H9 (cell line): ENCODE measurements around the gene ABCB11. TPM values are rescaled to one million over a fixed set of nuclear protein-coding genes. Genes with fewer than 3 reads are reported as not detected.
A peak's percentile ranks its signal among the peaks of the same experiment; 100 is the strongest.

Experiments
- DNase-seq: peaks from one replicate; pipeline ENCODE4 v3.0.0-alpha.2; 2017
- H2AFZ ChIP-seq: one replicate; pipeline ENCODE4 v1.6.1; 2013; ENCODE audit warnings: mild to moderate bottlenecking, low read length, control low read depth, moderate library complexity
- H2AK5ac ChIP-seq: 2 replicates; pipeline ENCODE4 v1.6.1; 2013; ENCODE audit warnings: low read length, control low read depth, mixed read lengths; ENCODE audit not compliant: insufficient read length
- H2BK120ac ChIP-seq: one replicate; pipeline ENCODE4 v1.6.1; 2013; ENCODE audit warnings: low read depth, mild to moderate bottlenecking, low read length, control low read depth, inconsistent platforms; ENCODE audit not compliant: poor library complexity, severe bottlenecking
- H2BK12ac ChIP-seq: 2 replicates; pipeline ENCODE4 v1.6.1; 2013; ENCODE audit warnings: low read length, control low read depth, mixed read lengths, low read depth; ENCODE audit not compliant: insufficient read length
- H2BK15ac ChIP-seq: 2 replicates; pipeline ENCODE4 v1.6.1; 2013; ENCODE audit warnings: low read depth, low read length, control low read depth
- H2BK20ac ChIP-seq: one replicate; pipeline ENCODE4 v1.6.1; 2013; ENCODE audit warnings: low read depth, mild to moderate bottlenecking, low read length, control low read depth, inconsistent platforms; ENCODE audit not compliant: poor library complexity, severe bottlenecking
- H2BK5ac ChIP-seq: 2 replicates; pipeline ENCODE4 v1.6.1; 2013; ENCODE audit warnings: low read length, control low read depth, mixed read lengths; ENCODE audit not compliant: insufficient read length
- H3K14ac ChIP-seq: 2 replicates; pipeline ENCODE4 v1.6.1; 2013; ENCODE audit warnings: low read length, control low read depth; ENCODE audit not compliant: insufficient read depth
- H3K18ac ChIP-seq: 2 replicates; pipeline ENCODE4 v1.6.1; 2013; ENCODE audit warnings: low read depth, mild to moderate bottlenecking, mixed read lengths, low read length, control low read depth; ENCODE audit not compliant: insufficient read length
- H3K23ac ChIP-seq: 2 replicates; pipeline ENCODE4 v1.6.1; 2013; ENCODE audit warnings: low read length, control low read depth, mixed read lengths, low read depth; ENCODE audit not compliant: insufficient read length
- H3K23me2 ChIP-seq: 2 replicates; pipeline ENCODE4 v1.6.1; 2013; ENCODE audit warnings: low read depth, mild to moderate bottlenecking, mixed read lengths, low read length, control low read depth; ENCODE audit not compliant: insufficient read length, poor library complexity, severe bottlenecking
- H3K27ac ChIP-seq: 2 replicates; pipeline ENCODE4 v1.5.1; 2013; ENCODE audit warnings: low read length, control low read depth, mixed read lengths, low read depth; ENCODE audit not compliant: insufficient read length
- H3K27me3 ChIP-seq: 2 replicates; pipeline ENCODE4 v1.6.1; 2013; ENCODE audit warnings: low read length, control low read depth, inconsistent platforms; ENCODE audit not compliant: insufficient read depth
- H3K4ac ChIP-seq: 2 replicates; pipeline ENCODE4 v1.6.1; 2013; ENCODE audit warnings: low read depth, mild to moderate bottlenecking, control low read depth, inconsistent platforms, low read length, moderate library complexity
- H3K4me1 ChIP-seq: 2 replicates; pipeline ENCODE4 v1.6.1; 2013; ENCODE audit warnings: low read length, control low read depth, inconsistent platforms; ENCODE audit not compliant: insufficient read depth
- H3K4me2 ChIP-seq: 2 replicates; pipeline ENCODE4 v1.6.1; 2013; ENCODE audit warnings: low read length, control low read depth, mixed read lengths; ENCODE audit not compliant: insufficient read length, insufficient read depth
- H3K56ac ChIP-seq: 2 replicates; pipeline ENCODE4 v1.6.1; 2013; ENCODE audit warnings: low read depth, mild to moderate bottlenecking, mixed read lengths, low read length, control low read depth; ENCODE audit not compliant: insufficient read length
- H3K79me1 ChIP-seq: 2 replicates; pipeline ENCODE4 v1.6.1; 2013; ENCODE audit warnings: low read depth, mild to moderate bottlenecking, moderate library complexity, low read length, control low read depth, inconsistent platforms; ENCODE audit not compliant: insufficient read depth, poor library complexity, severe bottlenecking
- H3K79me2 ChIP-seq: 2 replicates; pipeline ENCODE4 v1.6.1; 2013; ENCODE audit warnings: low read length, control low read depth, inconsistent platforms; ENCODE audit not compliant: insufficient read depth
- H3K9ac ChIP-seq: 2 replicates; pipeline ENCODE4 v1.6.1; 2013; ENCODE audit warnings: low read length, control low read depth, mixed read lengths; ENCODE audit not compliant: insufficient read length; ENCODE audit errors: extremely low read depth
- H3K9me3 ChIP-seq: one replicate; pipeline ENCODE4 v1.6.1; 2013; ENCODE audit warnings: low read depth, low read length, inconsistent platforms; ENCODE audit not compliant: control insufficient read depth
- H3T11ph ChIP-seq: one replicate; pipeline ENCODE4 v1.6.1; 2013; ENCODE audit warnings: mild to moderate bottlenecking, low read length, control low read depth, inconsistent platforms
- H4K20me1 ChIP-seq: one replicate; pipeline ENCODE4 v1.6.1; 2013; ENCODE audit not compliant: control insufficient read depth, insufficient read length, insufficient read depth
- H4K5ac ChIP-seq: 2 replicates; pipeline ENCODE4 v1.6.1; 2013; ENCODE audit warnings: low read depth, mild to moderate bottlenecking, mixed read lengths, low read length, control low read depth; ENCODE audit not compliant: insufficient read length
- H4K8ac ChIP-seq: replicated peaks from 2 replicates; pipeline ENCODE4 v1.6.1; 2013; ENCODE audit warnings: low read length, control low read depth, mixed read lengths, low read depth; ENCODE audit not compliant: insufficient read length
- H4K91ac ChIP-seq: 2 replicates; pipeline ENCODE4 v1.6.1; 2013; ENCODE audit warnings: low read depth, mild to moderate bottlenecking, moderate library complexity, mixed read lengths, low read length, control low read depth; ENCODE audit not compliant: insufficient read length
- H3K27ac Mint-ChIP-seq, 3 experiments: 2 replicates in 2 of 3; 3 replicates in 1 of 3; pipeline ENCODE4 v1.8.0; 2020 to 2021; ENCODE audit warnings: mixed read lengths in 3 of 3, mild to moderate bottlenecking in 1 of 3, moderate library complexity in 1 of 3
- H3K27me3 Mint-ChIP-seq: 2 replicates; pipeline ENCODE4 v1.8.0; 2021; ENCODE audit warnings: low read depth, mild to moderate bottlenecking, moderate library complexity, mixed read lengths
- H3K36me3 Mint-ChIP-seq, 3 experiments: 2 replicates in 2 of 3; 3 replicates in 1 of 3; pipeline ENCODE4 v1.8.0; 2020 to 2021; ENCODE audit warnings: low read depth in 3 of 3, mixed read lengths in 3 of 3; ENCODE audit not compliant: insufficient read depth in 1 of 3
- H3K4me1 Mint-ChIP-seq, 2 experiments: 2 replicates each; pipeline ENCODE4 v1.8.0; 2020; ENCODE audit warnings: mixed read lengths in 2 of 2
- H3K4me3 Mint-ChIP-seq, 2 experiments: 2 replicates in 1 of 2; 3 replicates in 1 of 2; pipeline ENCODE4 v1.8.0; 2020 to 2021; ENCODE audit warnings: mild to moderate bottlenecking in 2 of 2, mixed read lengths in 2 of 2, moderate library complexity in 1 of 2
- H3K9me3 Mint-ChIP-seq, 2 experiments: 2 replicates in 1 of 2; 3 replicates in 1 of 2; pipeline ENCODE4 v1.8.0; 2020; ENCODE audit warnings: mild to moderate bottlenecking in 2 of 2, mixed read lengths in 2 of 2, moderate library complexity in 1 of 2
- WGBS: extraction: QIAGEN DNeasy Blood & Tissue Kit; methylation state at CpG from one replicate; pipeline ENCODE4 v1.1.7; 2013; ENCODE audit warnings: missing lambda C conversion rate, low lambda C conversion rate, mixed read lengths; ENCODE audit not compliant: insufficient read length; ENCODE audit errors: extremely low coverage; 5-methylcytosine and 5-hydroxymethylcytosine counted together
- total RNA-seq: library from RNA; stranded (reverse); gene quantifications from 2 replicates; pipeline ENCODE4 v1.2.1, GENCODE V29; 2021
- TF ChIP-seq, protein P1 (sequence below): fragments of 200-600 bp; sonication (generic); conservative IDR thresholded peaks from 3 replicates; pipeline ENCODE4 v1.8.0; 2021; ENCODE audit warnings: antibody characterized with exemption, mild to moderate bottlenecking

ABCB11 gene
- total RNA-seq, 1 experiment from 2014 or later = not detected

DNA sequence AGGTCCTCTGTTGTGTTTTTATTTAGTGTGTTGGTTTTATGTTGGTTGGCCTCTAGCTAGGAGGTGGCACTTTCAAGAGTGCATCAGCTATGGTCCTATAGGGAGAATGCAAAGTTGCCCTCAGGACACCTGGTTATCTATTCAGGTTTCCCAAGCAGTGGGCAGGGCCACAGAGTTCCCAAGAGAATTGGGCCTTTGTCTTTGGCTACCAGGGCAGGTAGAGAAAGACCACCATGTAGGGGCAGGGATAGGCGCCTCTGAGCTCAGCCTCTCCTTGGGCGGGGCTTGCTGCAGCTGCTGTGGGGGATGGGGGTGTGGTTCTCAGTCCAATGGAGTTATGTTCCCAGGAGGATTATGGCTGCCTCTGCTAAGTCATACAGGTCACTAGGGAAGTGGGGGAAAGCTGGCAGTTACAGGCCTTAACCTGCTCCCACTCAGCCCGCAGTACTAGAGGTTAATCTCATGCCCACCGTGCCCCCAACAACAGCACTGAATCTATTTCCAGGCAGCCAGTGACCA, 26.0 kb downstream of the ABCB11 start:
- no peak overlapping the region for H3K9ac ChIP-seq
- H3K27ac ChIP-seq = no peak overlapping the region
- Mint-ChIP-seq H3K27ac (peak overlapping the region in 1 of 3 experiments; percentile 70; a peak in 3 of 7 replicates), H3K9me3 (no peaks in the 10 kb centered on the region; a peak in 1 of 5 replicates), H3K27me3 (no peaks in the 10 kb centered on the region), H3K36me3 (no peaks in the 10 kb centered on the region), H3K4me3 (no peak overlapping the region), H3K4me1 (peaks cover 8 to 14% of the 10 kb centered on the region in 2 experiments)
- no peak overlapping the region for H2BK120ac ChIP-seq
- H4K20me1 ChIP-seq = no peaks in the 10 kb centered on the region
- DNase-seq = peak; percentile 33
- no peaks in the 10 kb centered on the region for H3K4me1 ChIP-seq
- no peak overlapping the region for H3T11ph ChIP-seq
- TF ChIP-seq, protein P1, sequence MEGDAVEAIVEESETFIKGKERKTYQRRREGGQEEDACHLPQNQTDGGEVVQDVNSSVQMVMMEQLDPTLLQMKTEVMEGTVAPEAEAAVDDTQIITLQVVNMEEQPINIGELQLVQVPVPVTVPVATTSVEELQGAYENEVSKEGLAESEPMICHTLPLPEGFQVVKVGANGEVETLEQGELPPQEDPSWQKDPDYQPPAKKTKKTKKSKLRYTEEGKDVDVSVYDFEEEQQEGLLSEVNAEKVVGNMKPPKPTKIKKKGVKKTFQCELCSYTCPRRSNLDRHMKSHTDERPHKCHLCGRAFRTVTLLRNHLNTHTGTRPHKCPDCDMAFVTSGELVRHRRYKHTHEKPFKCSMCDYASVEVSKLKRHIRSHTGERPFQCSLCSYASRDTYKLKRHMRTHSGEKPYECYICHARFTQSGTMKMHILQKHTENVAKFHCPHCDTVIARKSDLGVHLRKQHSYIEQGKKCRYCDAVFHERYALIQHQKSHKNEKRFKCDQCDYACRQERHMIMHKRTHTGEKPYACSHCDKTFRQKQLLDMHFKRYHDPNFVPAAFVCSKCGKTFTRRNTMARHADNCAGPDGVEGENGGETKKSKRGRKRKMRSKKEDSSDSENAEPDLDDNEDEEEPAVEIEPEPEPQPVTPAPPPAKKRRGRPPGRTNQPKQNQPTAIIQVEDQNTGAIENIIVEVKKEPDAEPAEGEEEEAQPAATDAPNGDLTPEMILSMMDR = no peak
- H2BK20ac ChIP-seq = no peak overlapping the region
- H3K4me2 ChIP-seq = no peak overlapping the region
- H3K56ac ChIP-seq = no peak overlapping the region
- no peaks in the 10 kb centered on the region for H3K9me3 ChIP-seq
- no peaks in the 10 kb centered on the region for H3K79me1 ChIP-seq
- H3K79me2 ChIP-seq = no peaks in the 10 kb centered on the region
- no peak overlapping the region for H2BK15ac ChIP-seq
- H2AK5ac ChIP-seq = no peak overlapping the region
- WGBS = no CpG with 5 or more reads among the region's 4 CpGs
- H3K27me3 ChIP-seq = no peaks in the 10 kb centered on the region
- no peak overlapping the region for H3K14ac ChIP-seq
- H2AFZ ChIP-seq = no peak overlapping the region
- no peak overlapping the region for H4K5ac ChIP-seq
- no peak overlapping the region for H3K4ac ChIP-seq
- H2BK5ac ChIP-seq = no peak overlapping the region
- no peak overlapping the region for H2BK12ac ChIP-seq
- no peaks in the 10 kb centered on the region for H3K23me2 ChIP-seq
- H4K91ac ChIP-seq = no peak overlapping the region
- H3K23ac ChIP-seq = no peak overlapping the region
- H3K18ac ChIP-seq = no peak overlapping the region
- H4K8ac ChIP-seq = no peak overlapping the region
